NCI-H2107 treated with DMSO at 0.1 percent for 48 hours (cell line): ENCODE data around the gene STK10.

Experiments used
- DNase-seq: peaks from one replicate; lab custom pipeline; 2025; ENCODE audit not compliant: unreplicated experiment; lab: John Stamatoyannopoulos, UW

Gene STK10

DNA sequence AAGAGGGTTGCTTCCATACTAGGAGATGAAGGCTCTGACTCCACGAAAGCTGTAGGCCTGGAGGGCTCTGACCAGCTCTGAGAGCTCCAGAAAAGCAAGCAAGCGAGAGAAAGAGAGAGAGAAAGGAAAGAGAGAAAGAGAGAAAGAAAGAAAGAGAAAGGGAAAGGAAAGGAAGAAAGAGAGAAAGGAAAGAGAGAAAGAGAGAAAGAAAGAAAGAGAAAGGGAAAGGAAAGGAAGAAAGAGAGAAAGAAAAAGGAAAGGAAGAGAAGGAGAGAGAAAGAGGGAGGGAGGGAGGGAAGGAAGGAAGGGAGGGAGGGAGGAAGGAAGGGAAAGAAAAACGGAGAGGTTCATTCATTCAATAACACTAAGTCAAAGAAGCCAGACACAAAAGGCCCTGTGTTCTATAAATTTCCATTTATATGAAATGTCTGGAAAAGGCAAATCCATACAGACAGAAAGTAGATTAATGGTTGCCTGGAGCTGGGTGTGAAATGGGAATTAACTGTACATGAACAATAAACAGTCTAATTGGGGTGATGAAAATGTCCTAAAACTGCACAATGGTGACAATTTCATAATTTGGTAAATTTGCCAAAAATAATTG, 1.8 kb upstream of the STK10 start:
- no peak for DNase-seq

GRCh38 chr5:172188893-172189692, 1.1 kb upstream of the STK10 start:
- DNase-seq = no peak

GRCh38 chr5:172187118-172188032, 649 bp downstream of the STK10 start:
- DNase-seq = no peak

DNA sequence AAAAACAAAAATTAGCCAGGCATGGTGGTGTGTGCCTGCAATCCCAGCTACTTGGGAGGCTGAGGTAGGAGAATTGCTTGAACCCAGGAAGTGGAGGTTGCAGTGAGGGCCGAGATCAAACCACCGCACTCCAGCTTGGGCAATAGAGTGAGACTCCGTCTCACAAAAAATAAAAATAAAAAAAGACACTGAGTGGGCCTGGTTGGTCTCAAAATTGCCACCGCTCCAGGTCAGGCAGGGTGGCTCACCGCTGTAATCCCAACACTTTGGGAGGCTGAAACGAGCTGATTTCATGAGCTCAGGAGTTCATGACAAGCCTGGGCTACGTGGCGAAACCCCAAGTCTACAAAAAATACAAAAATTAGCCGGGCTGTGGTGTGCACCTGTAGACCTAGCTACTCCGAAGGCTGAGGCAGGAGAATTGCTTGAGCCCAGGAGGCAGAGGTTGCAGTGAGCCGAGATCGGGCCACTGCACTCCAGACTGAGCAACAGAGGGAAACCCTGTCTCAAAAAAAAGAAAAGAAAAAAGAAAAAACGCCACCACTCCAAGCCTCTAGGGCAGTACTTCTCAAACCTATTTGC, 1.8 kb downstream of the STK10 start:
- DNase-seq = no peak

DNA sequence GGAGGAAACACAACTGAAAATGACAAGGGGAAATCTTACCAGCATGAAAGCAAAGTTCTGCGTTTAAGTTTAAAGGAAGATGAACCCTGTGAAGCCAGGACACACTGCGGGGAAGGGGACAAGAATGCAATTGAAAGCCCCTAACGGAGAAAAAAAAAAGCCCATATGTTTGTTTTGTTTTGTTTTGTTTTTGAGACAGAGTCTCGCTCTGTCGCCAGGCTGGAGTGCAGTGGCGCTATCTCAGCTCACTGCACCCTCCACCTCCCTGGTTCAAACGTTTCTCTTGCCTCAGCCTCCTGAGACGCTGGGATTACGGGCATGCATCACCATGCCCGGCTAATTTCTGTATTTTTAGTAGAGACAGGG, 2.9 kb downstream of the STK10 start:
- no peak for DNase-seq

DNA sequence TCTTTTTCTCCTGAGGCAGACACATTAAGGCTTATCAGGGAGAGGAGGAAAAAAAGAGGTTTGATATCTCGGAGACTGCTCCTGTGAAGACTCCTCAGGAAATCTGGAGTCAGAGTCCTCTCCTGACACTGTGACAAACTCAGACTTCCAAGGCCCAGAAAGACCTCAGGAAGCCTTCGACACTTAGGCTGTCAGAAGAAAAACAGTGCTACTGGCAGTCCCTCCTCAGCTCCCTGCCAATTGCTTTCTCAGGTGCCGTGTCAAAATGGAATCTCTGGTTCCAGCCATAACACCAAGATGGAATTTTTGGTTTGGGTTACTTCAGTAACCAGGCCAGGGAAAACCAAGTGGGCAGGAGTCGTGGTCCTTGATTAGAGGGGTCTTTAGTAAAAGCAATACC, 4.1 kb downstream of the STK10 start:
- no peak for DNase-seq

DNA sequence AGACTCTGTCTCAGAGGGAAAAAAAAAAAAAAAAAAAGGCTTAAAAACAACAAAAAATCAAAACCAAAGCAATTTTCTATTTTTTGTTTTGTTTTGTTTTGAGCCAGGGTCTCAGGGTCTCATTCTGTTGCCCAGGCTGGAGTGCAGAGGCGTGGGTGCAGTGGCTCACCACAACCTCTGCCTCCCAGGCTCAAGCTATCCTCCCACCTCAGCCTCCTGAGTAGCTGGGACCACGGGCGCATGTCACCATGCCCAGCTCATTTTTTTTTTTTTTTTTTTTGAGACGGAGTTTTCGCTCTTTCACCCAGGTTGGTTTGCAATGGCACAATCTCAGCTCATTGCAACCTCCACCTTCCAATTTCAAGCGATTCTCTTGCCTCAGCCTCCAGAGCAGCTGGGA, 5.7 kb downstream of the STK10 start:
- no peak for DNase-seq

GRCh38 chr5:172180936-172181335, 7.1 kb downstream of the STK10 start:
- DNase-seq = no peak

DNA sequence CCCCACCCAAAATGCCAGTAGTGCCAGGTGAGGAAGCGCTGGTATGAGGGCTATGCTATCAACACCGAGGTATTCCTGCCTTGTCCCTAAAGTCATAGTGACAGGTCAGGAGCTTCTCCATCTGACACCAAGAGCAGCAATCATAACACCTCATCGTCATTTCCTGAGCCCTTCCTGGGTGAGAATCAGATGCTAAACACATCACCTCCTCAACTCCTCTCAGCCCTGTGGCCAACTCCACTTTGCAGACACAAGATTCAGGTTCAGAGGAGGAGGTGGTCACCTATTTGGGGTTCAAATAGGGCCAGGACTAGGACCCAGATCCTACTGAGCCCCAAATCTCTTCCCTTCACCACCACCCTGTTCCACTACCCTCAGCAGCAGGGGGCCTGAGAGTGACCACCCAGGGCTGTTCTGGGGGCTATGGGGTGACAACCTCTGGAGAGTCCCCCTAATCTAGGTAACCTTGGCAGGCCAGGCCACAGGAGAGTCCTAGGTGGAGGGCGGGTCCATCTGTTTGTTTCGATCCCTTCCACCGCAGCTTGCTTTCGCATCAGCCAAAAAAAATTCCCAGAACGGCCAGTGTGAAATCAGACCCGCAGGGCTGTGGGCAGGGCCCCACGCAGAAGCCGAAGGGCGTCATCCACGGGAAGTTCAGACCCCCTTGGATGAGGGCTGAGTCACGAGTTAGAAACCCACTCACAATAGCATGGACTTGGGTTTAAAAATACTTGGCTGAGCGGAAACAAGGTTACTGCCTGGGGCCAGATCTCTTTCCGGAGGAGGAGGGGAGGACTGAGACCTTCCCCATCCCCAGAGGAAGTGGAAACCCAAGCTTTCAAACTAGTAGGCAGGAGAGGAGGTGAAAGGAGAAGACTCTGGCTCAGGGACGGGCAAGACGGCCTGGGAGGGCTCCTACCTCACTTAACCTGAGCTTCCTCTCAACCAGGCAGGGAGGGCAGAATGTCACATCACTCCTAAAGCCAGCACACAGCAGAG, 8.7 kb downstream of the STK10 start:
- no peak for DNase-seq

DNA sequence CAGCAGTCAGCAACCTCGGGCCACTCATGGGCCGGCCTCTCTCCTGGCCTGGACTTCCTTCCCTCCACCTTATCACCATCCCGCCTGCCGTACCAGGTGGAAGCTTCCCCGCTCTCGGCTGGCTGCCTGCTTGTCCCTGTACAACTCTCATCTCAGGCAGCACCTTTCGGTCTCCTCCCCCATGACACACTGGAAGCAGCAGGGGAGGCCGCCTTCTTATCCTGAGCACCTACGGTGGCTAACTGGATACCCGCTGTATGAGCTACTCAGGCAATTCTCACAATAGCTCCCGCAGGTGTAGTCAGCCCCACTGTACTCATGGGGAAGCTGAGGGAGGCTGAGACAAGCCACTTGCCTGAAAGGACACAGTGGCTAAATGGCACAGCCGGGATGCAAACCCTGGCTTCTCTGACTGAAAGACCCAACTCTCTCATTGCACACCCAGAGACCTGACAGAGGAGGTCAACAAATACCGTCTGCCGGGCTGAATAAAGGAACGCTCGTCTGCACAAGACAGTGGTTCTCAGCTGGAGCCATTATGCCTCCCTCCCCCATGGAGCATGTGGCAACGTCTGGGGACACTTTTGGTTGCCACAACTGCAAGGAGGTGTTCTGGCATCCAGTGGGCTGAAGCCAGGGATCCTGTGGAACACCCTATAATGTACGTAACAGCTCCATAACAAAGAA, 9.6 kb downstream of the STK10 start:
- DNase-seq = peak; percentile 57

- DNase-seq = no peak
Measured at GRCh38 chr5:172177176-172177575, 10.8 kb downstream of the STK10 start.

- no peak for DNase-seq
Measured at GRCh38 chr5:172175263-172175719, 12.7 kb downstream of the STK10 start.

GRCh38 chr5:172173564-172174153, 14.4 kb downstream of the STK10 start:
- no peak for DNase-seq

- no peak for DNase-seq
Measured at GRCh38 chr5:172172912-172173563, 15.0 kb downstream of the STK10 start.

DNA sequence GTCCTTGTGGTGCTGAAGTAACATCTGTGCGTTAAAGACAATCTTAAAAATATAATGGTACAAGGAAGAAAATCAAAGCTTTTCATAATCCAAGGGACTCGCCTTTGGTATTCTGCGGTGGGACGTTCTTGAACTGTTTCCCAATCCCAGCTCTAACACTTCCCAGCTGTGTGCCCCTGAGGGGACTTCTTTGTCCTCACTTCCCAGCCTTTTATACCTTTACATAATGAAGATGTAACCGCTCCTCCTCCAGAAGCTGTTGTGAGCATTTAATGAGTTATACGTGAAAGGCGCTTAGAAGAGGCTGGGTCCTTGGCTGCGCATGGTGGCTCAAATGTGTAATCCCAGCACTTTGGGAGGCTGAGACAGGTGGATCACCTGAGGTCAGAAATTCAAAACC, 16.9 kb downstream of the STK10 start:
- DNase-seq = no peak

- no peak for DNase-seq
Measured at GRCh38 chr5:172170251-172170701, 17.7 kb downstream of the STK10 start.

DNA sequence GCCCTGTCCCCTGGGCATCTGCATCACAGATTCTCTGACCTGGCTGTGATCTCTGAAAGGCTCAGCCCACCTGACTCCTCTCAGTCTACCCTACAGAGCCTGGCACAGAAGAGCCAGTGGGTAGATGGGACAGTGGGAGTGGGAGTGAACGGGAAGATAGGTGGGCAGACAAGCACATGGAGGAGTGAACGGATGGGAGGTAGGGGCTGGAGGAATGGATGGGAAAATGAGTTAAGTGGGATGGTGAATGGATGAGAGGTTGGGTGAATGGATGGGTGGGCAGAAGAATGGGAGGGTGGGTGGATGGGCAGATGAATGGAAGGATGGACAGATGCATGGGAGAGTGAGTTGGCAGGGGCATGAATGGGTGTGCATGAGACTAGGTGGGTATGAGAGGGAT, 18.8 kb downstream of the STK10 start:
- no peak for DNase-seq

- no peak for DNase-seq
Measured at GRCh38 chr5:172168311-172168710, 19.7 kb downstream of the STK10 start.

DNA sequence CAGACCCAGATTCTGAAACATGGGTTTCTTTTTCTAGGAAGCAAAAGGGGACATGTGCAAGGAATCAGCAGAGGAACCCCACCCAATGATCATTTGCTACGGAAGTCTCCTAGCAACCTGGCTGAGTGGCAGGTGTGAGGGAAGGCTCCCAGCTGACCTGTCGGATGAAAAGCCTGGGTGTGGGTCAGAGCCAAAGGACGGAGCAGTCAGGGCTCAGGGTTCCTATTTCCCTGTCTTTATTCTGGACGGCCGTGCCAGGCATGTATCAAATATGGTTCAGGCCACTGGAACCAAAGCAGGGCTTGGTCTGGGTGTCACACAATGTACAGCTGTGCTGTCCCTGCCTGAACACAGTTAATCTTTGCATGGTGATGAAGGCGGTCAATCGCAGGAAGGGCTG, 20.1 kb downstream of the STK10 start:
- DNase-seq = no peak
